Prostate gland (tissue), 2 donors: ENCODE measurements around the gene TAAR1. TPM values are rescaled to one million over a fixed set of nuclear protein-coding genes. Genes with fewer than 3 reads are reported as not detected.

Source experiments
- DNase-seq: peaks from one replicate; pipeline ENCODE4 v3.0.0-alpha.2; 2019; ENCODE audit warnings: low spot score
- H3K27ac ChIP-seq, 2 donors: fragments of 200-600 bp; sonication (generic); 2 replicates each; pipeline ENCODE4 v1.5.1; 2017 to 2019
- H3K27me3 ChIP-seq: fragments of 200-600 bp; sonication (generic); replicated peaks from 2 replicates; pipeline ENCODE4 v1.5.1; 2019; ENCODE audit not compliant: insufficient read depth
- H3K36me3 ChIP-seq, 2 donors: fragments of 200-600 bp; sonication (generic); 1 replicate in 1 of 2; 2 replicates in 1 of 2; pipeline versions ENCODE4 v1.5.1 to v1.8.1; 2017 to 2019
- H3K4me1 ChIP-seq: fragments of 200-600 bp; sonication (generic); replicated peaks from 2 replicates; pipeline ENCODE4 v1.5.1; 2019
- H3K4me3 ChIP-seq, 2 donors: fragments of 200-600 bp; sonication (generic); 2 replicates each; pipeline ENCODE4 v1.5.1; 2017 to 2019
- H3K9me3 ChIP-seq: fragments of 200-600 bp; sonication (generic); 2 replicates; pipeline ENCODE4 v1.5.1; 2017
- CTCF ChIP-seq, 4 experiments: fragments of 200-600 bp in 2 of 4; fragments of 450-650 bp in 2 of 4; sonication (generic) in 2 of 4; IDR thresholded peaks; 1 replicate in 3 of 4; 2 replicates in 1 of 4; pipeline ENCODE4 v1.5.1; 2016 to 2019; ENCODE audit warnings: antibody characterized with exemption in 4 of 4, mild to moderate bottlenecking in 2 of 4, moderate library complexity in 2 of 4
- POLR2A ChIP-seq: fragments of 450-650 bp; IDR thresholded peaks from one replicate; pipeline ENCODE4 v1.6.1; 2016; ENCODE audit warnings: antibody characterized with exemption, mild to moderate bottlenecking
- POLR2AphosphoS5 ChIP-seq: sonication (generic); formaldehyde crosslinking; IDR thresholded peaks from one replicate; pipeline ENCODE4 v1.6.1; 2017; ENCODE audit warnings: antibody characterized with exemption
- WGBS: methylation state at CpG from one replicate; pipeline ENCODE4 v1.1.5; 2018; 5-methylcytosine and 5-hydroxymethylcytosine counted together
- intact Hi-C: fragments of 100-400 bp; cut with DNase I; formaldehyde crosslinking; loops from one replicate; pipeline ENCODE4 v1.14.2; 2022
- total RNA-seq, 2 donors: library from RNA; depleted of rRNA; stranded (reverse); fragments of >200 nt; gene quantifications; one replicate each; pipeline ENCODE4 v1.1.0, GENCODE V29; 2016

The TAAR1 gene
- total RNA-seq, 2 donors from 2014 or later: not detected

GRCh38 chr6:132675749-132676148 is 16.8 kb upstream of the TAAR1 start:
- Histone ChIP-seq H3K4me3 (no peak overlapping the region), H3K36me3 (no peaks in the 10 kb centered on the region), H3K4me1 (no peaks in the 10 kb centered on the region), H3K9me3 (no peaks in the 10 kb centered on the region), H3K27me3 (no peaks in the 10 kb centered on the region), H3K27ac (no peak overlapping the region)
- TF ChIP-seq CTCF (IDR thresholded peaks at IDR 0.05) (no peak), POLR2A (no peak), POLR2AphosphoS5 (no peak)
- intact Hi-C loops: loop anchor here (10.0 kb wide), 1 partner anchor 119 kb away; the partner anchor contains the start of gene SLC18B1
- no peak for DNase-seq

GRCh38 chr6:132675002-132675401 is 16.0 kb upstream of the TAAR1 start:
- no peak overlapping the region for H3K4me3 ChIP-seq
- H3K27me3 ChIP-seq: no peaks in the 10 kb centered on the region
- no peaks in the 10 kb centered on the region for H3K4me1 ChIP-seq
- H3K36me3 ChIP-seq: no peaks in the 10 kb centered on the region
- intact Hi-C loops: loop anchor here (10.0 kb wide), 1 partner anchor 120 kb away; the partner anchor contains the start of gene SLC18B1
- H3K27ac ChIP-seq: no peak overlapping the region
- DNase-seq: no peak
- no peak for TF ChIP-seq POLR2A
- TF ChIP-seq CTCF (IDR thresholded peaks at IDR 0.05): no peak
- no peak for TF ChIP-seq POLR2AphosphoS5
- H3K9me3 ChIP-seq: no peaks in the 10 kb centered on the region
- WGBS: 63% methylated on average over 3 of the region's 3 CpGs

DNA sequence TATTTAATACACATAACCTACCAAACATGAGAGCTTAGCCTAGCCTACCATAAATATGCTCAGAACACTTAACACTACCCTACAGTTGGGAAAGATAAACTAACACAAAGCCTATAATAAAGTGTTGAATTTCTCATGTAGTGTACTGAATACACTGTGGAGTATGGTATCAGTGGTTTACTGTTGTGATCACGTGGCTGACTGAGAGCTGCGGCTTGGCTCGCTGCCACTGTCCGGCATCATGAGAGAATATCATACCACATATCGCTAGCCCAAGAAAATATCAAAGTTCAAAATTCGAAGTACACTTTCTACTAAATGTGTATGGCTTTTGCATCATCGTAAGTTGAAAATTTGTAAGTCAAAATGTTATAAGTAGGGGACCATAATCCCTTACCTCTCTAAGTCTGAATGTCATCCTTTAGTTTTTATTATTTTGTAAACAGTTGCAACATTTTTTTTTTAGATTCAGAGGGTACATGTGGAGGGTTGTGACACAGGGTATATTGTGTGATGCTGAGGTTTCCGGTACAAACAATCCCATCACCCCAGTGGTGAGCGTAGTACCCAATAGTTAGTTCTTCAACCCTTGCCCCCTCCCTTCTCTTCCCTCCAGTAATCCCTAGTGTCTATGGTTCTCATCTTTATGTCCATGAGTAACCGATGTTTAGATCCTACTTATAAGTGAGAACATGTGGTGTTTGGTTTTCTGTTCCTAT is 14.6 kb upstream of the TAAR1 start:
- Histone ChIP-seq H3K4me1 (no peaks in the 10 kb centered on the region), H3K4me3 (no peak overlapping the region), H3K27ac (no peak overlapping the region), H3K27me3 (no peaks in the 10 kb centered on the region), H3K36me3 (no peaks in the 10 kb centered on the region), H3K9me3 (no peaks in the 10 kb centered on the region)
- no peak for TF ChIP-seq CTCF (IDR thresholded peaks at IDR 0.05)
- TF ChIP-seq POLR2AphosphoS5: no peak
- no peak for TF ChIP-seq POLR2A
- intact Hi-C loops: loop anchor here (10.0 kb wide), 1 partner anchor 121 kb away; the partner anchor contains the start of gene SLC18B1
- no peak for DNase-seq
- 84% methylated on average over 10 of the region's 10 CpGs for WGBS

DNA sequence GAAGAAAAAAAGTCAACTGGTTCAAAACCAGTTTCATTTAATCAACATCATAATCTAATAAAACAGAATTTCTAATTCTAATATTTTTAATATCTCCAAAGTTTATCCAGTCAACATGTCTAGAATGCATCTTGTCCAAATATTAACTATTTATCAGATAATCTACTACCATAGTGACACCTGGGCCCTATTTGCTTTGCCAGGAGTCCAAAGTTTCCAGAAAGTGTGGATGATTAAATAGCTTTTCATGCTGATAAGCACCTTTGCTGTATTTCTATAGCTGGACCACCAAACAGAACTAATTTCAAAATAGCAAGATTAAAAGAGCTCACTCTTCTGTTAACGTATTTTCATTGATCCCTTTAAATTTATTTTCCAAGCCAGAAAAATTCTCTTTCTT is 12.3 kb upstream of the TAAR1 start:
- intact Hi-C loops: loop anchor here (10.0 kb wide), 1 partner anchor 124 kb away; the partner anchor contains the start of gene SLC18B1
- no peaks in the 10 kb centered on the region for H3K36me3 ChIP-seq
- no peak overlapping the region for H3K4me3 ChIP-seq
- no peaks in the 10 kb centered on the region for H3K9me3 ChIP-seq
- TF ChIP-seq CTCF (IDR thresholded peaks at IDR 0.05) (no peak), POLR2AphosphoS5 (no peak)
- no peaks in the 10 kb centered on the region for H3K4me1 ChIP-seq
- WGBS: 89% methylated on average over 1 of the region's 1 CpG
- no peak for DNase-seq
- H3K27ac ChIP-seq: no peak overlapping the region
- no peaks in the 10 kb centered on the region for H3K27me3 ChIP-seq
